Kidney (tissue), 14 donors: ENCODE measurements around the gene DAO. TPM values are rescaled to one million over a fixed set of nuclear protein-coding genes. Genes with fewer than 3 reads are reported as not detected.

ENCODE experiments used
- DNase-seq, 5 donors: peaks; one replicate each; pipeline ENCODE4 v3.0.0-alpha.2; 2013 to 2020
- FAIRE-seq: peaks from 2 replicates; lab custom pipeline; 2012; peaks lifted over from hg19 to GRCh38; lab: Jason Lieb, UNC
- H3K27ac ChIP-seq, 2 donors: one replicate each; pipeline ENCODE4 v1.7.0; 2013; ENCODE audit warnings: low read depth in 2 of 2, low read length in 2 of 2, inconsistent platforms in 1 of 2
- H3K27me3 ChIP-seq: one replicate; pipeline ENCODE4 v1.7.1; 2013; ENCODE audit warnings: low read length, inconsistent platforms; ENCODE audit not compliant: control insufficient read depth, insufficient read depth
- H3K36me3 ChIP-seq, 3 donors: one replicate each; pipeline versions ENCODE4 v1.7.0 to v1.7.1; 2013; ENCODE audit warnings: low read length in 3 of 3, control low read depth in 1 of 3, inconsistent platforms in 1 of 3; ENCODE audit not compliant: insufficient read depth in 3 of 3, control insufficient read depth in 2 of 3
- H3K4me1 ChIP-seq, 3 donors: one replicate each; pipeline versions ENCODE4 v1.7.0 to v1.7.1; 2013; ENCODE audit warnings: low read length in 3 of 3, inconsistent platforms in 1 of 3, low read depth in 1 of 3; ENCODE audit not compliant: control insufficient read depth in 2 of 3, insufficient read depth in 2 of 3
- H3K4me3 ChIP-seq, 3 donors: one replicate each; pipeline versions ENCODE4 v1.7.0 to v1.8.1; 2013; ENCODE audit warnings: low read length in 3 of 3, control low read depth in 1 of 3, inconsistent platforms in 1 of 3
- H3K9ac ChIP-seq, 3 donors: one replicate each; pipeline versions ENCODE4 v1.7.0 to v1.7.1; 2013; ENCODE audit warnings: low read length in 3 of 3, control low read depth in 1 of 3, inconsistent platforms in 1 of 3
- H3K9me3 ChIP-seq, 3 donors: one replicate each; pipeline versions ENCODE4 v1.7.0 to v1.7.1; 2013; ENCODE audit warnings: low read length in 3 of 3, control low read depth in 1 of 3, inconsistent platforms in 1 of 3; ENCODE audit not compliant: control insufficient read depth in 2 of 3, insufficient read depth in 1 of 3
- CTCF ChIP-seq: IDR thresholded peaks from 3 replicates; pipeline ENCODE4 v1.5.1; 2012; ENCODE audit warnings: mild to moderate bottlenecking, moderate library complexity, borderline replicate concordance; ENCODE audit not compliant: insufficient read depth; ENCODE audit errors: extremely low read depth
- intact Hi-C: fragments of 100-400 bp; cut with DNase I; formaldehyde crosslinking; loops from one replicate; pipeline ENCODE4 v1.11.1; 2022
- polyA plus RNA-seq: library from polyadenylated mRNA; stranded (reverse); fragments of 350-450 nt; fragmentation: Illumina TruSeq; extraction: RNeasy Lipid Tissue Mini Kit (QIAGEN cat#74804); gene quantifications from one replicate; pipeline ENCODE4 v1.2.3, GENCODE V29; 2014; ENCODE audit warnings: low read depth, low replicate concordance; ENCODE audit not compliant: insufficient read depth
- total RNA-seq: library from RNA; stranded (reverse); fragmentation: NEBNext Ultra II Directional; extraction: Animal tissue kit (Norgen Biotek cat#: 25700); gene quantifications from one replicate; pipeline ENCODE4 v1.2.1, GENCODE V29; 2021
- donor health status: control.
- donor health status: control.
- donor health status: control.
- donor health status: control.
- donor health status: control.
- donor health status: DM: yes; HTN: yes; CAD: no.
- donor health status: Normal renal cell carcinoma (clear cell type).

The DAO gene
- total and polyA plus RNA-seq, 2 donors from 2014 or later = 0.41 to 50.4 TPM

GRCh38 chr12:108912361-108912760 lies 32.5 kb downstream of the DAO start:
- H3K36me3 ChIP-seq = no peaks in the 10 kb centered on the region

GRCh38 chr12:108914121-108914531 lies 34.2 kb downstream of the DAO start:
- FAIRE-seq (no peak), DNase-seq (peak in 1 of 5 donors; percentile 19)
- Histone ChIP-seq H3K4me1 (peaks cover 0 to 2% (median 0%) of the 10 kb centered on the region in 3 donors), H3K27ac (no peak overlapping the region), H3K36me3 (no peaks in the 10 kb centered on the region), H3K4me3 (no peak overlapping the region), H3K27me3 (no peaks in the 10 kb centered on the region), H3K9ac (no peak overlapping the region), H3K9me3 (no peaks in the 10 kb centered on the region)
- TF ChIP-seq CTCF = no peak
- intact Hi-C loops = no loop called here

More at GRCh38 chr12:108912361-108912760, 32.5 kb downstream of the DAO start:
- no peaks in the 10 kb centered on the region for H3K27me3 ChIP-seq
- no peak for TF ChIP-seq CTCF
- no peak overlapping the region for H3K4me3 ChIP-seq
- FAIRE-seq (no peak), DNase-seq (no peak)
- H3K9ac ChIP-seq = no peak overlapping the region
- H3K4me1 ChIP-seq = peaks cover 0 to 2% (median 0%) of the 10 kb centered on the region in 3 donors
- H3K27ac ChIP-seq = no peak overlapping the region
- intact Hi-C loops = no loop called here
- H3K9me3 ChIP-seq = no peaks in the 10 kb centered on the region

GRCh38 chr12:108915632-108916133 lies 35.8 kb downstream of the DAO start:
- FAIRE-seq = no peak
- intact Hi-C loops = no loop called here
- H3K9ac ChIP-seq = no peak overlapping the region

More at GRCh38 chr12:108915632-108916133, 35.8 kb downstream of the DAO start:
- H3K36me3 ChIP-seq = no peaks in the 10 kb centered on the region
- peaks cover 0 to 2% (median 0%) of the 10 kb centered on the region in 3 donors for H3K4me1 ChIP-seq
- H3K4me3 ChIP-seq = no peak overlapping the region
- H3K27me3 ChIP-seq = no peaks in the 10 kb centered on the region
- DNase-seq = no peak
- TF ChIP-seq CTCF = no peak
- no peak overlapping the region for H3K27ac ChIP-seq
- no peaks in the 10 kb centered on the region for H3K9me3 ChIP-seq
